IPS-18a (cell line): ENCODE results near the gene SMPD3.

Source experiments
- H3K27ac ChIP-seq: one replicate; pipeline ENCODE4 v1.5.1; 2013; ENCODE audit warnings: low read length
- H3K27me3 ChIP-seq: one replicate; pipeline ENCODE4 v1.6.1; 2013; ENCODE audit warnings: mild to moderate bottlenecking, low read length; ENCODE audit not compliant: control insufficient read depth, insufficient read depth
- H3K36me3 ChIP-seq: one replicate; pipeline ENCODE4 v1.6.1; 2013; ENCODE audit warnings: low read depth, low read length; ENCODE audit not compliant: control insufficient read depth
- H3K4me1 ChIP-seq: one replicate; pipeline ENCODE4 v1.6.1; 2013; ENCODE audit warnings: low read depth, low read length; ENCODE audit not compliant: control insufficient read depth
- H3K4me3 ChIP-seq: one replicate; pipeline ENCODE4 v1.5.1; 2013; ENCODE audit warnings: low read length
- H3K9ac ChIP-seq: one replicate; pipeline ENCODE4 v1.6.1; 2013; ENCODE audit warnings: mild to moderate bottlenecking, low read length, moderate library complexity
- H3K9me3 ChIP-seq: one replicate; pipeline ENCODE4 v1.6.1; 2013; ENCODE audit warnings: low read depth, low read length; ENCODE audit not compliant: control insufficient read depth

SMPD3 gene

DNA sequence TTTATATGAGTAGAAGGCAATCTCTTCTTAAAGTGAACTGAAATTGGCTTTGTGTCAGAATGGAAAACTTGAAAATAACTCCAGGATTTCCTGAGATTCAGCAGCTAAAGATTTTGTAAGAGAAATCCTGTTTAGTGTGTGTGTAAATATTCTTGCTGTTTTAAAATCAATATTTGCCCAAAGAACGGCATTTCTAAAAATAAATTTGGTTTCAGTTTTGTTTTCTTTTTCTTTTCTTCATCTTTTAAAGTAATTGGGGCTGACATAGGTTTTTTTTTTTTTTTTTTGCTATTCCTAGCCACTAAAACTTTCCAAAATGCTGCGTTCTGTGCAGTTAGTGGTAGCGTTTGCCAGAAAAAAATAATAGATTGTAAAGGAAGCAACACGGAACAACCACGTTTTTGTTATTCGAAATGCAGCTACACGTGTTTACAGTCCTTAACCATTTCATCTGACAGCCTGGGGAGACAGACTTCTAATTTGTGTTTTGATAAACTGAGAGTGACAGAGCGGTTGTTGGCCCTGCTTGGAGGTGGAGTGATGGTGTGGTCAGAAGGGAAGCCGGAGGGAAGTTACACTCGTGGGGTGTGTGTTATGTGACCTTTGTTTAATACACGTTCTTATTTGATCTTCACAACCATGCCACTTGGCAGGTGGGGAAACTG, 21.6 kb upstream of the SMPD3 start:
- H3K27ac ChIP-seq, result no peak overlapping the region
- no peaks in the 10 kb centered on the region for H3K36me3 ChIP-seq
- no peak overlapping the region for H3K4me3 ChIP-seq
- no peaks in the 10 kb centered on the region for H3K27me3 ChIP-seq
- no peaks in the 10 kb centered on the region for H3K4me1 ChIP-seq
- no peak overlapping the region for H3K9ac ChIP-seq
- no peaks in the 10 kb centered on the region for H3K9me3 ChIP-seq

DNA sequence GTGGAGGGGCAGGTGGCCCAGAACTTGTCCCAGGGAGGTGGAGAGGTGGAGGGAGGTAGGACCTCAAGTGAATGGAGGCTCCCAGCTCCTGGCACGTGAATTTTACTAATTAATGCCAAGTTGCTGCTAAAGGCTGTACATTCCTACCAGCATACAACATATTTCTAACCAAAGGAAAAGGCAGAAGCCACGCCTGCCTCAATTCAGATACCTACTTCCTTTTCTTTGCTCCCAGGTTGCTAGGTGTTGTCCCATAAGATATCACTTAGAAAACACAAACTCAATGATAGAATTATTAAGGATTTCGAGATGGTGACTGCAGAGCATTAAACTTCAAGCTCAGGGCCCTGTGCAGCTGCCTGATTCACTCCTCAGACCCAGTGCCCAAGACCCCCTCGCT, 20.5 kb upstream of the SMPD3 start:
- no peaks in the 10 kb centered on the region for H3K9me3 ChIP-seq
- H3K4me3 ChIP-seq, result no peak overlapping the region
- no peaks in the 10 kb centered on the region for H3K27me3 ChIP-seq
- no peaks in the 10 kb centered on the region for H3K4me1 ChIP-seq
- no peak overlapping the region for H3K9ac ChIP-seq
- no peaks in the 10 kb centered on the region for H3K36me3 ChIP-seq
- H3K27ac ChIP-seq, result no peak overlapping the region

DNA sequence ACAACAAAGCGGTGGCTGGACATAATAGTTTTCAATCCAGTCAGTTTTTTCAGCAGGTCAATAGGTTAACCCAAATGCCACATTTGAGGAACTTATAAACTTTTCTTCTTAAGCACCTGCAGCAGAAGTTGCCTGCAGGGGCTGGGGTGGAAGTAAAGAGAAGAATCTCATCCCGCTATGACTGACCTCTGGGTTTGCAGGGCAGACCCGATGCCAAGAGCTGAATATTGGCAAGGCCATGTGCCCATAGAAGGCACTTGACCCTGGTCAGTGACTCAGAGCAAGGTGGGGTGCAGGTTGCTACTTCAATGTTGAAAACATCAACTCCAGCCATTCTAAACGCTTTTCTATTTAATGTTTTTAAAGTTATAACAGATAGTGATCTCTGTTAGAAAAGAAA, 17.9 kb upstream of the SMPD3 start:
- H3K36me3 ChIP-seq, result no peaks in the 10 kb centered on the region
- no peaks in the 10 kb centered on the region for H3K4me1 ChIP-seq
- H3K27me3 ChIP-seq, result no peaks in the 10 kb centered on the region
- no peaks in the 10 kb centered on the region for H3K9me3 ChIP-seq
- no peak overlapping the region for H3K27ac ChIP-seq
- no peak overlapping the region for H3K9ac ChIP-seq
- no peak overlapping the region for H3K4me3 ChIP-seq

DNA sequence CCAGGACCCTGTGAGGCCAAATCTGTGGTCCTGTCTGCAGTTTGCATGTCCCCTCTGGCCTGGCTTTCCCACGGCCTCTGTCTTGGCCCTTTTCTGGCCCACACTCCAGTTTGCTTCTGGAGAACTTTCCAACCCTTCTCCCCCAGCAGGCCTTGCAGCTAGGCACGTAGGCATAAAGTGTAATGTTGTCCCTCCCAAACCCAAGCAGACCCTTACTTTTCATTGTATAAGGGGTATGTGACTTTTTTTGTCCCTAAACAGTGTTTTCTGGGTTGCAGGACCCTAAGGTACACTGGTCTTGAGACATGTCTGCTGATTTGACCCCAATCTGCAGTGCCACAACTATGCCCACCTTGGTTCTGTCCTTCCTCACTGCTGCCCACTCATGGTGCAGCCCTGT, 15.6 kb upstream of the SMPD3 start:
- Histone ChIP-seq H3K4me3 (no peak overlapping the region), H3K27ac (no peak overlapping the region), H3K9me3 (no peaks in the 10 kb centered on the region)

DNA sequence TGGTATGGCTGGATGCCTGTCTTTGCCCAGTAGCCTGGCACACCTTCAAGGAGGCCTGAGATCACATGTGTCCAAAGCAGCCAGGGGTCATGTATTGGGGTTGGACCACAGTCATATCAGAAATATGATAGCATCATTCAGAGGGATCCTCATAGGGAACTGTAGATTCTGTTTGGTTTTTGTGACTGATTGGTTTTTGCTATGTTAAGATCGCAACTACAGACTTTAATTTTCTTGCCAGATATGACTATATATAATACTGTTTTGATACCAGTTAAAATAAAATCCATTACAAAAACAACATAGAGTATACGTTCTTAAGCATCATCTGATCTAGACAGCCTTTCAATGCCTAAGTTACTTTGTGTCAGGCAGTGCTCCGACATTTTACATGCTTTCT, 11.8 kb upstream of the SMPD3 start:
- Histone ChIP-seq H3K9me3 (no peaks in the 10 kb centered on the region), H3K9ac (no peak overlapping the region), H3K36me3 (no peaks in the 10 kb centered on the region), H3K27ac (no peak overlapping the region), H3K27me3 (no peaks in the 10 kb centered on the region), H3K4me3 (no peak overlapping the region), H3K4me1 (no peaks in the 10 kb centered on the region)

More for the DNA sequence above, 15.6 kb upstream of the SMPD3 start:
- H3K4me1 ChIP-seq, result no peaks in the 10 kb centered on the region
- no peaks in the 10 kb centered on the region for H3K36me3 ChIP-seq
- H3K9ac ChIP-seq, result no peak overlapping the region
- no peaks in the 10 kb centered on the region for H3K27me3 ChIP-seq

DNA sequence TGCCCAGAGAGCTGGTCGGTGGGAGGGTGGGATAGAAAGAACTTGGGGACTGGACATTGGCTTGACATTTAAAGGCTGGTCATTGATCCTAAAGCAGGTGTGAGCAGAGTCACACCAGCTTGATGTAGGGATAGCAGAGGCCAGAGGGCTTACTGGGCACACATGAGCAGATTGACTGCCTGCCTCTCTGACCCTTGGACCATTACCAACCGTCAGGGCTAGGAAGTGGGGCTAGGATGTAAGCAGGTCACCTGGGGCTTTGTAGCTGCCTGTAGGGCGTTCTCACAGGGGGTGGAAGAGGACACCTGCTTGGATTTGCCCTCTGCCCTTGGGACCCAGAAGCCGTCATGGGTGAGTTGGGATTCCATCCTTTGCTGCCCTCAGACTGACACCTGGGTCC, 11.1 kb upstream of the SMPD3 start:
- H3K4me1 ChIP-seq, result no peaks in the 10 kb centered on the region
- no peaks in the 10 kb centered on the region for H3K9me3 ChIP-seq
- no peaks in the 10 kb centered on the region for H3K27me3 ChIP-seq
- H3K9ac ChIP-seq, result no peak overlapping the region
- no peaks in the 10 kb centered on the region for H3K36me3 ChIP-seq
- H3K27ac ChIP-seq, result no peak overlapping the region
- no peak overlapping the region for H3K4me3 ChIP-seq

DNA sequence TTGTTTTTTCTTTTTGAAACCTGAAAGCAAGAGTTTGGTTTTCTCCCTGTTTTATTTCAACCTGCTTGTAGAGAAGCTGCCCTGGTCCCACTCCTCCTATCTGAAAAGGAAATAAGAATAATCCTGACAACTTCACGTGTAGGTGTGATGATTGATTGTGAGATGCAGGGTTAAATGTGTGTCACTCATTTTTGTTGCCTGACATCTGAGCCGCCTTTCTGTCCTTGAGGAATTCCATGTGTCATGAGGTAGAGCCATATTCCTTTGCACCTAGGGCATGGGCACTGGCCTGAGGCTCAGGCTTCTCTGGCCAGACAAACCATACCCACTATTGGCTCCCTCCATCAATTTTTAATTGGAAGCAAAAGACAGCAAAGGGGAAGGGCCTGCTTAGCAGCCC, 10.2 kb upstream of the SMPD3 start:
- Histone ChIP-seq H3K9me3 (no peaks in the 10 kb centered on the region), H3K36me3 (no peaks in the 10 kb centered on the region), H3K4me3 (no peak overlapping the region), H3K4me1 (no peaks in the 10 kb centered on the region), H3K27ac (no peak overlapping the region), H3K27me3 (no peaks in the 10 kb centered on the region), H3K9ac (no peak overlapping the region)

DNA sequence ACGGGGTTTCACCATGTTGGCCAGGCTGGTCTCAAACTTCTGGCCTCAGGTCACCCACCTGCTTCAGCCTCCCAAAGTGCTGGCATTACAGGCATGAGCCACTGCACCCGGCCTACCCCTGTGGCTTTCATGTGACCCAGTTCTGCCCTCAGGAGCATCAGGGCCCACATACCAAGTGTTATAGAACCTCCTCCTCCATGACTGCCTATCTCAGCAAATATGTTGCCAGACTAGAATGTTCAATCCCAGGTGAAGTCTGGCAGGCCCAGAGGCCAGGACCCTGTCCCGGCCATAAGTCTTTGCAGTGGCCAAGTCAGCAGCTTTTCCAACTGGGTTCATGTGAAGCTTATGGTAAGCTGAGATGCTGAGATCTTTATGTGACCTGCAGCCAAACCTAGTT, 9.8 kb upstream of the SMPD3 start:
- H3K4me1 ChIP-seq, result no peaks in the 10 kb centered on the region
- H3K27me3 ChIP-seq, result no peaks in the 10 kb centered on the region
- no peak overlapping the region for H3K27ac ChIP-seq
- no peaks in the 10 kb centered on the region for H3K9me3 ChIP-seq
- H3K4me3 ChIP-seq, result no peak overlapping the region
- no peak overlapping the region for H3K9ac ChIP-seq
- H3K36me3 ChIP-seq, result no peaks in the 10 kb centered on the region

DNA sequence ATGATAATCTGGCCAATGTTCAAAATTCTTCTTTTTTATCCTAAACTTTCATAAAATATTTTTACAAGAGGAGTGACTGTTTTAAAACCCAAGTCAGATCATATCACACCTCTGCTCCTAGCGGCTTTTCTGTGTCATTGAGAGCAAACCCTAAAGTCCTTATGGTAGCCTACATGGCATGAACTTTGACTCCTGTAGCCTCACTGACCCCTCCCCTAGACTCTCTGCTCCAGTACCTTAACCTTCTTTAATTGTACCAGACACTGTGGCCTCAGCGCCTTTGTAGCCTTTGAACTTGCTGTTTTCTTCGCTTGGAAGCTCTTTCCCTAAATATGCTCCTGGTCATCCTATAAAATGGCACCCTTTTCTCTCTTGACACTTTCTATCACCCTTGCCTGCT, 7.3 kb upstream of the SMPD3 start:
- Histone ChIP-seq H3K9ac (no peak overlapping the region), H3K9me3 (no peaks in the 10 kb centered on the region), H3K4me3 (no peak overlapping the region), H3K4me1 (no peaks in the 10 kb centered on the region), H3K27me3 (no peaks in the 10 kb centered on the region), H3K27ac (no peak overlapping the region), H3K36me3 (no peaks in the 10 kb centered on the region)

DNA sequence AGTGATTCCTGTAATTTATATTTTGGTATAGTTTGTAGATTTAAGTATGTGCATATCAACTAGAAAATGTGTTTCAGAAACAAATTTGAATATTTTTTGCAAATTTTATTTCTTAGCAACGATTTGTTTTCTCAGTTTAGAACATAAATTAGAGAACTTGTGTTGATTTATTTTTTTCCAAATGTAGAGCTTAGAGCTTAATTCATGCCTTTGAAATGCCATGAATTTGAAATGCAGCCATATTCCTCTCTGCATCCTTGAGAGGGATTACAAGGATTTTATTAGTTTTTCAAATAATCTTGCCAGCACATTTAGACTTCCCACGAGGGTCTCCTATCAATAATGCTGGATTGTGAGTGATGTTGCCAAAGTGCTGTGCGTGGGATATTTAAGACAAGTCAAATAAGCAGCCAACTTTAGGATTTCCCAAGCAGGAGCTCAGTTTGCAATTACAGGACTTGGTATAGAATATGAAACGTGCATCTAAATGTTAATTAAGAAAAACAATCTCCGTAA, 6.7 kb upstream of the SMPD3 start:
- no peak overlapping the region for H3K4me3 ChIP-seq

DNA sequence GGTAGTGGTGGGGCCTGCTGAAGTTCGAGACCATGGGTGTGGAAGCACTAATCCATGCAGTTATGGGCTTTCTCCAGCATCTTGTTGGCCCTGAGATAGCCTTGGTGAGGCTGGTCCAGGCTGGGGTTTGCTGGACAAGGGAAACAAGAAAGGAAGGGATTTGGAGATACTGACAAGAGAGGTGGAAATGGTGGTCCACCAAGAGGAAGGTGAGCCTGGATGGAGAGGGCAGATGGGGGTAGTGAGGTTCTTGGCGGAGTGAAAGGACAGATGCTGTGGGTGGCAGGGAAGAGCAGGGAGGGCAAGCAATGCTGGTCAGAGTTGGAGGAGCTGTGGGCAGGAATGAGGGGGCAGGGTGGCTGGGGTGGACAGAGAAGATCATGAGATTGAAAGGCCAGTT, 5.5 kb upstream of the SMPD3 start:
- Histone ChIP-seq H3K9me3 (no peaks in the 10 kb centered on the region), H3K4me3 (no peak overlapping the region), H3K36me3 (no peaks in the 10 kb centered on the region), H3K4me1 (peaks cover 4% of the 10 kb centered on the region), H3K9ac (no peak overlapping the region), H3K27ac (no peak overlapping the region), H3K27me3 (no peaks in the 10 kb centered on the region)

More for the DNA sequence above, 6.7 kb upstream of the SMPD3 start:
- H3K27me3 ChIP-seq, result no peaks in the 10 kb centered on the region
- no peaks in the 10 kb centered on the region for H3K9me3 ChIP-seq
- H3K4me1 ChIP-seq, result no peaks in the 10 kb centered on the region
- no peaks in the 10 kb centered on the region for H3K36me3 ChIP-seq
- H3K27ac ChIP-seq, result no peak overlapping the region
- no peak overlapping the region for H3K9ac ChIP-seq

DNA sequence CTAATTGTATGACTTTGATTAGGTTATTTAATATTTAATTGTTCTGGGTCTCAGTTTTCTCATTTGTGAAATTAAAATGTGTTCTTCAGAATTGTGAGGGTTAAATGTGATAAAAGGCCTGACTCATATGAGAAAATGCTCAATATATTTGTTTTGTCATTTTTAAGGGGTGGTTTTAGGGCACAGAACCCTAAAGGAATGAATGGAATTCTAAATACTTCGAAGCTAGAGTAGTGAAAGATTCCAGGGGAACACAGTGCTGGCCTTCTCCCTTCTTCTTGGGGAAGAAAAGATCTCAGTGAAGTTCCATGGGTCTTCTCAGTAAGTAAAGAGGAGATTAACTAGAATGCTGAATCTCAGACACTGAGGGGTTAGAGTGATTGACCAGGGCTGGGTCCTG, 3.9 kb upstream of the SMPD3 start:
- peaks cover 5% of the 10 kb centered on the region for H3K4me1 ChIP-seq
- H3K27me3 ChIP-seq, result peaks cover 10% of the 10 kb centered on the region
- H3K9me3 ChIP-seq, result no peaks in the 10 kb centered on the region
- no peak overlapping the region for H3K27ac ChIP-seq
- no peak overlapping the region for H3K9ac ChIP-seq
- no peaks in the 10 kb centered on the region for H3K36me3 ChIP-seq
- no peak overlapping the region for H3K4me3 ChIP-seq
